Activated naive CD4-positive, alpha-beta T cell treated with anti-CD3 and anti-CD28 coated beads, Interleukin-2, amount 10 ng/mL, durations not matched to agents 7 days and 5 days (primary cell): Measurements from ENCODE around the gene RCSD1.
A peak's percentile ranks its signal among the peaks of the same experiment; 100 is the strongest.

Experiments used
- CTCF ChIA-PET: fragments of 350-600 bp; sonication (Branson Sonifier 250); formaldehyde crosslinking; loops from one replicate; lab custom pipeline; 2021; ENCODE audit warnings: antibody characterized with exemption; lab: Charles Lee
- DNase-seq: peaks from one replicate; pipeline ENCODE4 v3.0.0-alpha.2; 2020
- H3K27ac Mint-ChIP-seq: one replicate; pipeline ENCODE4 v1.8.0; 2021; ENCODE audit warnings: mild to moderate bottlenecking, moderate library complexity, mixed read lengths
- H3K27me3 Mint-ChIP-seq: one replicate; pipeline ENCODE4 v1.8.0; 2021; ENCODE audit warnings: mild to moderate bottlenecking, mixed read lengths
- H3K36me3 Mint-ChIP-seq: one replicate; pipeline ENCODE4 v1.8.0; 2021; ENCODE audit warnings: mixed read lengths
- H3K4me1 Mint-ChIP-seq: one replicate; pipeline ENCODE4 v1.8.0; 2021; ENCODE audit warnings: mixed read lengths
- H3K4me3 Mint-ChIP-seq: one replicate; pipeline ENCODE4 v1.8.0; 2021; ENCODE audit warnings: mild to moderate bottlenecking, moderate library complexity, mixed read lengths
- H3K9me3 Mint-ChIP-seq: one replicate; pipeline ENCODE4 v1.8.0; 2021; ENCODE audit warnings: mixed read lengths

RCSD1 gene

DNA sequence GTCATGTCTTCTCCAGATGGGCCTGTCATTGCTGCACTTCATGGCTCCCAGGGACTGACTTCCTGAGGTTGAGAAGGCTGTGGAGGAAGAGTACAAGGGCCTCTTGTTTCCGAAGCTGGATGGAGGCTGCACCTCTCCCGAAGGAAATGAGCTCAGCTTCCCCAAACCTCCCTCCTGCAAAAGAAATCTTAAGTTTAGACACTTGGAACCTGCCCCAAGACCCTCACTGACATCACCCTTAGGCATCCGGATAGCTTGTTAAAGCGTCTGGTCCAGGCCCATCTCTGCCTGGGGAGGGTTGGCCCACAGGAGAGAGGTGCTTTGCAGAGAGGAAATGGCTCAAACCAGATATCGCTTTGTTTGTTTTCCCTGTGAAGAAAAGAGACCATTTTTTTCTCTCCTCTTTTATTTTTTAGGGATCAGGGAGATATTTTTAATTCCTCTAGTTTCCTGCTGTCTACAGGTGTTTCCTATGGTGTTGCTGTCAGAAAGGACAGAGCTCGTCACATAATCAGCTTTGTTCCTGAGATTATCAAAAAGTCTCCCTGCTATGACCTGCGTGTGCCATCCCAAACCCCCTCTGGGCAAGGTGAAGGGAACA lies 25.0 kb downstream of the RCSD1 start:
- Mint-ChIP-seq H3K4me1 (peaks cover 64% of the 10 kb centered on the region), H3K27ac (no peak overlapping the region), H3K9me3 (no peaks in the 10 kb centered on the region), H3K27me3 (no peaks in the 10 kb centered on the region), H3K36me3 (peaks cover 58% of the 10 kb centered on the region), H3K4me3 (no peak overlapping the region)
- no peak for DNase-seq
- CTCF ChIA-PET: interaction anchor here (1.0 to 1.6 kb wide), 3 partner anchors 17 to 54 kb away, joined by 3 to 7 read pairs (median 5); no protein-coding TSS in a partner anchor

DNA sequence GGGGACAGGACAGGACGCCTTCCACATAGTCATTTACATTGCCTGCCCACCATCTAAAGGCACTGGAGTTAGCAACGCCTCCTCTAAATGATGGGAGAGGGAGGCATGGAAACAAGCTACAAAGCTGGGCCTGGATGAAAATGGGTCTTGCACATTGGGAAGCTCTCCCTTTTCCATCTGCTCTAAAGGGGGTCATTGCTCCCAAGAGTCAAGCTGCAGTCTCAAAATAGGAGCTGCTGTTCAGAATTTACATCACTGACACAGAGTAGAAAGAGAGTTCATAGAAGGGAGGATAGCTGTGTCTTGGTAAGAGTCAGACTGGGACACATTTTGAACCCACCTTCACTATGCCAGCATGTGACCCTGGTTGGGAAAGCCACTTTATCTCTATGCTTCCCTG lies 26.6 kb downstream of the RCSD1 start:
- H3K4me3 Mint-ChIP-seq: no peak overlapping the region
- no peak for DNase-seq
- CTCF ChIA-PET: interaction anchor here (1.0 kb wide), 1 partner anchor 56 kb away, joined by 3 read pairs; no protein-coding TSS in a partner anchor
- no peaks in the 10 kb centered on the region for H3K9me3 Mint-ChIP-seq
- no peaks in the 10 kb centered on the region for H3K27me3 Mint-ChIP-seq
- H3K4me1 Mint-ChIP-seq: peaks cover 55% of the 10 kb centered on the region
- peaks cover 56% of the 10 kb centered on the region for H3K36me3 Mint-ChIP-seq
- H3K27ac Mint-ChIP-seq: peak overlapping the region; percentile 35

DNA sequence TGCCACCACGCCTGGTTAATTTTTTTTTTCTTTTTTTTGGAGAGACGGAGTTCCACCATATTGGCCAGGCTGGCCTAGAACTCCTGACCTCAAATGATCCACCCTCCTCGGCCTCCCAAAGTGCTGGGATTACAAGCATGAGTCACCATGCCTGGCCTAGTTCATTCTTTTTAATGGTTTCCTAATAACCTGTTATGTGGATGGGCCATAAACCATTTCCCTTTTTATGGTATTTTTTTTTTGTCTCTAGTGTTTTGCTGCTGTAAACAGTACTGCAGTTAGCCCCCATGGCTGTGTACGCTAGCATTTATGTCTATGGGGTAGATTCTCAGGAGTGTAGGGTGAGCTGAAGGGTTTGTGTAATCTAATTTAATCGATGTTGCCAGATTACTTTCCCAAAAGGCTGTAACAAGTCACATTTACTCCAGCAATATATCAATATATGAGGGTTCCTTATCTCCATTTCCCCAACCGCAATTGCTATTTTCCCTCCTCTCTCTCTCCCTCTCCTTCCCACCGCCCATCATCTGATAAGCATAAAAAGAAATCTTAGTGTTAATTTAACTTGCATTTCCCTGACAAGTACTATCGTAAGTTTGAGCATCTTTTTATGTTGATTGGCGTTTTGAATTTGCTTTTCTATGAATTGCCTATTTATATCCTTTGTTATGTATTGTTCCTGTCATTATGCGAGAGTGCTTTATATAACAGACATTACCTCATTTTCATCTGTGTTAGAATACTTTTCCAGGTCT lies 28.7 kb downstream of the RCSD1 start:
- no peak overlapping the region for H3K4me3 Mint-ChIP-seq
- no peaks in the 10 kb centered on the region for H3K27me3 Mint-ChIP-seq
- peaks cover 66% of the 10 kb centered on the region for H3K36me3 Mint-ChIP-seq
- peaks cover 49% of the 10 kb centered on the region for H3K4me1 Mint-ChIP-seq
- DNase-seq: no peak
- H3K27ac Mint-ChIP-seq: peak overlapping the region; percentile 54
- H3K9me3 Mint-ChIP-seq: no peaks in the 10 kb centered on the region
- CTCF ChIA-PET: interaction anchor here (1.5 kb wide), 1 partner anchor 58 kb away, joined by 3 read pairs; no protein-coding TSS in a partner anchor

DNA sequence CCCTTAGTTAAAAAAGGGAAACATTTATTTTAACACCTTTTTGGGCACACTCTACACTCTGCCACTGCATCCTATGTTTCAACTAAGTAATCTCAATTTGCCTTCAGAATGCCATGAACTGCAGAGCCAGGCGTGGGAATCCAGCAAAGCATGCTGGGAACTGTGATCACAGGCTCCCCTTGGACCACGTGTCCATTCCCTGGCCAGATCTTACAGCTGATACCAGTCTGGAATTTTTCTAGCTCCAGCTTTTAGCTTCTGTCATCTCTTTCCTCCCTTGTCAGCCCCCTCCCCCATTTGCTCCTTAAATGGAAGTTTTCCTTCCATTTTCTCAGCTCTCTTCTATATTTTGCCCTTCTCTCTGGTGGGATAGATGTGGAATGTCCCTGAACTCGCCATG lies 29.4 kb downstream of the RCSD1 start:
- no peaks in the 10 kb centered on the region for H3K27me3 Mint-ChIP-seq
- CTCF ChIA-PET: interaction anchor here (1.5 kb wide), 1 partner anchor 59 kb away, joined by 3 read pairs; no protein-coding TSS in a partner anchor
- peaks cover 43% of the 10 kb centered on the region for H3K4me1 Mint-ChIP-seq
- no peaks in the 10 kb centered on the region for H3K9me3 Mint-ChIP-seq
- no peak overlapping the region for H3K4me3 Mint-ChIP-seq
- no peak overlapping the region for H3K27ac Mint-ChIP-seq
- no peak for DNase-seq
- peaks cover 64% of the 10 kb centered on the region for H3K36me3 Mint-ChIP-seq

DNA sequence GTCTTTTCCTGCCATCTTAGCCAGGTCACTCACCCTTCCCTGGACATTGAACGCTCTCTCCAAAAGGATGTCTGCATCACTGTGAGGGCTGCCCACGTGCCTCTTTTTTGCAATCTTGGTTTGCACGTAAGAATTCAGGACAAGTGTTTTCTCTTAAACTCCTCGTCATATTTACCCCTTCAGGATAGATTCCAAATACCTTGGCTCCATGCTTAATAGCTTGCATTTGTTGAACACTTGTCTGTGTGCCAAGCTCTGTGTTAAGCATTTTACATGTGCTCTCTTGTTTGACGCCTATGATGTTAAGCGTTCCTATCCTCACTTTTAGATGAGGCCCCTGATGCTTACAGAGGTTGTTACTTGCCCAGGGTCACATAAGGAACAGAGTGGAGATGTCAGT lies 29.8 kb downstream of the RCSD1 start:
- Mint-ChIP-seq H3K27me3 (no peaks in the 10 kb centered on the region), H3K4me3 (no peak overlapping the region), H3K4me1 (peaks cover 40% of the 10 kb centered on the region)

DNA sequence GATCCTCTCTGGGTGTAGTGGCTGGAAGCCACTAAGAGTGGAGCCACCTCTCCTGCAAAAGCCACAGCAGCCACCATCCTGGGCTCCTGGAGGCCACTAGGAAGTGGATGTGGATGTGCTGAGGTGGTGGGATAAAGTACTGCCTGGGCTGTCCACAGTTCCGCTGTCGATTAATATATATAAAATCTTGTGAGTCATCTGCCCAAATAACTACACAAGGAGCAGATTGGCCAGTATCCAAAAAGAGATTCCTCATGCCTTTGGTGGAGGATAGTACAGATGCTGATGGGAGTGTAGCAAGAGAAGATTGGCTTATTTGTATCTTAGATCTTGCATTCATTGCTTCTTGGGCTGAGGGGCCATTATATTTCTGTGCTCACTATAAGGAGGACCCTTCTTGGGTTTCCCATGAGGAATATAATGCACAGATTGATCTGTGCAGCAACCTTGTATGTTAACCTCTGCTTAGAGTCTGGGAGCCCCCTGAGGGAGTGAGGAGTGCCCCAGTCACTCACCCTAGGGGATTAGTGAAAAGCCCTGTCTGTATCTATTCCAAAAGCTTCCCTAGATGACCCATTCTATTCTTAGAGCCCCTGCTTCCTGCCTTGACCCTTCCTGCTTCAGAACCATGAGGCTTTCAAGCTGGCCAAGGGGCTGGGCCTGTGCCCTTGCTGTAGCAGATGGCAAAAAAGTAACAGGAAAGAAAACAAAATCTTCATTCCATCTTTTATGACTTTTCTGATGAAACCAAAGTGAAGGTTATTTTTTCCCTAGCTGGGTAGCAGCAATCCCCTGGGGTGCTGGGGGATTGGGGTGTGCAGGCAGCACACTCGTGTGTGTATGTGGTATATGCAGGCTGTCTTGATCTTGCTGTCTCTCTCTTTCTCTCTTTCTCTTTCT lies 31.7 kb downstream of the RCSD1 start:
- no peaks in the 10 kb centered on the region for H3K9me3 Mint-ChIP-seq
- H3K27me3 Mint-ChIP-seq: no peaks in the 10 kb centered on the region
- DNase-seq: no peak
- H3K4me3 Mint-ChIP-seq: no peak overlapping the region
- H3K4me1 Mint-ChIP-seq: peaks cover 34% of the 10 kb centered on the region
- H3K36me3 Mint-ChIP-seq: peaks cover 67% of the 10 kb centered on the region
- peak overlapping the region; percentile 19 for H3K27ac Mint-ChIP-seq
- CTCF ChIA-PET: no interaction called here

More for the DNA sequence above, 29.8 kb downstream of the RCSD1 start:
- Mint-ChIP-seq H3K9me3 (no peaks in the 10 kb centered on the region), H3K36me3 (peaks cover 65% of the 10 kb centered on the region), H3K27ac (no peak overlapping the region)
- DNase-seq: no peak
- CTCF ChIA-PET: interaction anchor here (1.5 kb wide), 1 partner anchor 59 kb away, joined by 3 read pairs; no protein-coding TSS in a partner anchor

DNA sequence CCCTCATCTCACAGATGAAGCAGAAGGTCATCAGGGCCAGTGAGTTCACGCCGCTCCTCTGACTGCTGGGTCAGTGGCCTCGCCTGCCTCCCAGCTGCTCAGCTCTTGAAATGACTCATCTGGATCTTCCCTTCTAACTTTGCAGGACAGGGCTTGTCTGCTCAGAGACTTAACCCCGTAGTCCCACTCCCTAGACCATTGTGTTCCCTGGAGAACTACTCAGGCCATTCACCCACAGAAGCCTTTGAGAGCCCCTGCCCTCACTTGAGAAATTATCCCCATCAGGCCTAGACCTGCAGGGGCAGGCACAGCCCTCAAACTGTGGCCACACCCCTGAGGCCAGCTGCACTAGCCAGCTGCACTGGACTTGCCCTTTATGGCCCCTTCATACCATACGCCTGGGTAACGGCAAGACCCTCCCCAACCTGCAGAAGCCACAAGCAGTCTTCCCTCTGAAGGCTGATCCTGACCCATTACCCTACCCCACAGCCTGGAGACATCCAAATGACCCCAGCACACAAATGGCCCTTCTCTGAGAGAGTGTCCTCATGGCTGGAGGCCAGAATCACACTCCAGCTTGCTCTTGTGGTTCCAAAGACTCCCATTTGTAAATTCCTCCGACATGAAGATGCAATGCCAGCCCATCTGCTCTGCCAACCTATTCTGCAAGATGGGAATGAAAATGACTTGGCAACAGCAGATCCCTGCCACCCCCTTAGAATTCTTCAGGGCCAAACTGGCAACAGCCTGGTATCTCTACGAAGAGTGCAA lies 33.2 kb downstream of the RCSD1 start:
- Mint-ChIP-seq H3K4me3 (no peak overlapping the region), H3K36me3 (peaks cover 68% of the 10 kb centered on the region), H3K27me3 (no peaks in the 10 kb centered on the region), H3K4me1 (peaks cover 33% of the 10 kb centered on the region), H3K27ac (peak overlapping the region; percentile 49), H3K9me3 (no peaks in the 10 kb centered on the region)
- CTCF ChIA-PET: no interaction called here
- no peak for DNase-seq

DNA sequence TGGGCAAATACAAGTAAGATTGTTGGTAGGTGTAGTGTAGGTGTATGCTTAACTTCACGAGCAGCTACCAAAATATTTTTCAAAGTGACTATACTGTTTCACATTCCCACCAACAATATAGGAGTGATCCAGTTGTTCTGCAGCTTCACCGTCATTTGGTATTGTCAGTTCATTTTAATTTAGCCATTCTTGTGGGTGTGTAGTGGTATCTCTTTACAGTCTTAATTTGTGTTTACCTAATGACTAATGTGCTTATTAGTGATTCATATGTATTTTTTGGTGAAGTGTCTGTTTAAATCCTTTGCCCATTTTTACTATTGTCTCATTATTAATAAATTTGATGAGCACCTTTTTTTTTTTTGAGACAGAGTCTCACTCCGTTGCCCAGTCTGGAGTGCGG lies 35.4 kb downstream of the RCSD1 start:
- H3K27me3 Mint-ChIP-seq: no peaks in the 10 kb centered on the region
- peaks cover 66% of the 10 kb centered on the region for H3K36me3 Mint-ChIP-seq
- H3K27ac Mint-ChIP-seq: no peak overlapping the region
- no peaks in the 10 kb centered on the region for H3K9me3 Mint-ChIP-seq
- peaks cover 25% of the 10 kb centered on the region for H3K4me1 Mint-ChIP-seq
- CTCF ChIA-PET: no interaction called here
- no peak overlapping the region for H3K4me3 Mint-ChIP-seq
- no peak for DNase-seq

DNA sequence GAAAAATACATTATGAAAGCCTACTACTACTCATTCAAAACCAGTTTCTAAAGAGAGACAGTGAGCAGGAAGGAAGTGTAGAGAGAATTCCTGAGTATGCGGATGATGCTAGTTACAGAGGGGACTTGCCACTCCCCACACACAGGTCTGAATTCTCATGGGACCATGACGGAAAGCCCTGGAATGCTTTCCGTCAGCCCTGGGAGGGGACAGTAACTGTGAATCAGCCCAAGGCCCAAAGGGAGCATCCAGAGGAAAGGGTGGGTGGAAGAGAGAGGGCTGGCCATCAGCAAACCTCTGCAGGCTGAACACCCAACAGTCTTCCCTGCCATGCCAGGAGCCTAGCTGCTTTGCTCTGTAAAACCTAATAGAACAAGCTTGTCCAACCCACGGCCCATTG lies 36.4 kb downstream of the RCSD1 start:
- H3K27me3 Mint-ChIP-seq: no peaks in the 10 kb centered on the region
- no peaks in the 10 kb centered on the region for H3K9me3 Mint-ChIP-seq
- H3K4me1 Mint-ChIP-seq: peaks cover 30% of the 10 kb centered on the region
- H3K27ac Mint-ChIP-seq: no peak overlapping the region
- CTCF ChIA-PET: no interaction called here
- no peak for DNase-seq
- H3K4me3 Mint-ChIP-seq: no peak overlapping the region
- H3K36me3 Mint-ChIP-seq: peaks cover 73% of the 10 kb centered on the region

DNA sequence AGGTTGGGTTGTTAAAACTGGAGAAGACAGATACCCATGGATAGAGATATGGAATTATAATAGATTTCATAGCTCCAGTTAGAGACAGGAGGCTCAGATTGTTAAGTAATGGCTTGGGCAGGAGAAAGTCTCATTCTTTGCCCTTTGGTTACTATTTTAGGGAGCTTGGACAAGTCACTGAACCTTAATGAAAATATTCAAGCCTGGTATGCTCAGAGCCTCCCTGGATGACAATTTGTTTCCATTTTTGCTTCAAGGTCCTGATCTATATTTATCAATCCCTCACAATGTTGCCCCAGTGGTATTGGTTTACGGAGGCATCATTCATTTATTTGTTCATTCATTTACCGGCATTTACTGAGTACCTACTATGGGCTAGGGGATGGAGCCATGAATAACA lies 37.5 kb downstream of the RCSD1 start:
- CTCF ChIA-PET: no interaction called here
- Mint-ChIP-seq H3K4me3 (no peak overlapping the region), H3K4me1 (peaks cover 30% of the 10 kb centered on the region), H3K9me3 (no peaks in the 10 kb centered on the region), H3K27me3 (no peaks in the 10 kb centered on the region), H3K27ac (no peak overlapping the region), H3K36me3 (peaks cover 74% of the 10 kb centered on the region)
- no peak for DNase-seq

DNA sequence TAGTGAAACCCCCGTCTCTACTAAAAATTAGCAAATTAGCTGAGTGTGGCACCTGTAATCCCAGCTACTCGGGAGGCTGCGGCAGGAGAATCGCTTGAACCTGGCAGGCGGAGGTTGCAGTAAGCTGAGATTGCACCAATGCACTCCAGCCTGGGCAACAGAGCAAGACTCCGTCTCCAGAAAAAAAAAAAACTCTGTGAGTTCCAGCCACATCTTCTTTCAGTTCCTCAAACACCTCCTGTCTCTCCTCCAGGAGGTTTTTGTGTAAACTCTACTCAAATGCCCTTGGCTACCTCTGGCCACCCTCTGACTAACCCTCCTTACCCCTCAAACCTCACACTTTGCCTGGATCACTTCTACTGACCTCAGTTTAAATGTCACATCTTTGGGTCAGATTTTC lies 38.1 kb downstream of the RCSD1 start:
- no peak overlapping the region for H3K27ac Mint-ChIP-seq
- H3K27me3 Mint-ChIP-seq: no peaks in the 10 kb centered on the region
- H3K36me3 Mint-ChIP-seq: peaks cover 74% of the 10 kb centered on the region
- no peak for DNase-seq
- H3K9me3 Mint-ChIP-seq: no peaks in the 10 kb centered on the region
- H3K4me1 Mint-ChIP-seq: peaks cover 33% of the 10 kb centered on the region
- CTCF ChIA-PET: interaction anchor here (2.6 kb wide), 1 partner anchor 20 kb away, joined by 12 read pairs; no protein-coding TSS in a partner anchor
- H3K4me3 Mint-ChIP-seq: no peak overlapping the region

DNA sequence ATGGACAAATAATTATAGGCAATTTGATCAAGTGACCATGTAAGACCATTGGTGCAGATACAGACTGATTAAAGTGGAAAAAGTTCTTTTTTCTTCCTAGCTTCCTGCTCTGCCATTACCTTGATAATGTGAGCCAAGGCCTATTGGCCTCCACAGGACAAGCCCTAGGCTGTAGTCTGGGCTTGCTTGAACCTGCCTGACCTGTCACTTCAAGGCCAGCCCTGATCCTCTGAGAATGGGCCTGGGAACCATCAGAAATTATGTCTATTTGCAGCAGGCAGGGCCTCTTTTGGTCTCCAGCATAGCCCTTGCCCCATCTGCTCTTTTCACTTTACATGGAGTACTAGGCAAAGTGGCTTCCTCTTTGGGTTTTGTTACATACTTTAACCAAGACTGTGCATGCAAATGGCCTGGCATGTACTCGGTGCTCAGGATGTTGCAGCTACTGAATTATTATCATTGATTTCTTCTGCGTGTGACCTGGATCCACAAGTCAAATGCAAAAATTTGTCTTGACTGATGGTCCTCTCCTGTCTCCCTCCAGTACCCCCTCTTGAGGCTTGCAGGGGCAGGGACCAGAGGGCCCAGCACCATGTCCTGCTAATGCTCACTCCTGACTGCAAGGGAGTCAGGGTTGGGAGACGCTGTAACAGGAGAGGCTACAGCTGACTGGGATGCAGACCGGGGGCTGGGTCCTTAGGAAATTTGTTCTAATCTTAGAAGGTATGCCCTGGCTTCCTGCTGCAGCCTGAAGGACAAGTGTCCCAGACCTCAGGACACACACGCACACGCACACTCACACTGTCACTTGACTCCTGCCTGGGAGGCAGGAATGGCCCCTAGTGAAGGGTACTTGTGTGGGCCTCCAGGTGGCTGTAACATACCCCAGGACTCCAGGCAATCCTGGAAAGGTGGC lies 39.4 kb downstream of the RCSD1 start:
- H3K27ac Mint-ChIP-seq: no peak overlapping the region
- CTCF ChIA-PET: interaction anchor here (2.6 kb wide), 1 partner anchor 18 kb away, joined by 12 read pairs; no protein-coding TSS in a partner anchor
- DNase-seq: no peak
- no peaks in the 10 kb centered on the region for H3K27me3 Mint-ChIP-seq
- H3K4me3 Mint-ChIP-seq: no peak overlapping the region
- H3K36me3 Mint-ChIP-seq: peaks cover 76% of the 10 kb centered on the region
- H3K4me1 Mint-ChIP-seq: peaks cover 41% of the 10 kb centered on the region
- no peaks in the 10 kb centered on the region for H3K9me3 Mint-ChIP-seq
